Central memory CD8-positive, alpha-beta T cell (primary cell): ENCODE data around the gene NR5A1.

Source experiments
- ATAC-seq: fragments of 150-1000 bp; cut with Tn5 transposase; replicated peaks from 2 replicates; pipeline ENCODE4 v1.10.0; 2022; ENCODE audit warnings: mild to moderate bottlenecking, moderate FRiP score, moderate number of reproducible peaks; ENCODE audit not compliant: poor library complexity, severe bottlenecking; ENCODE audit errors: extremely low read depth
- DNase-seq, 2 donors: peaks; one replicate each; pipeline ENCODE4 v3.0.0; 2021; ENCODE audit warnings: low spot score in 2 of 2
- H3K27ac Mint-ChIP-seq: one replicate; pipeline ENCODE4 v1.8.0; 2022; ENCODE audit warnings: low read depth, mild to moderate bottlenecking, moderate library complexity, mixed read lengths
- H3K27me3 Mint-ChIP-seq: one replicate; pipeline ENCODE4 v1.8.0; 2022; ENCODE audit warnings: mixed read lengths
- H3K36me3 Mint-ChIP-seq: one replicate; pipeline ENCODE4 v1.8.0; 2022; ENCODE audit warnings: mild to moderate bottlenecking, moderate library complexity, mixed read lengths; ENCODE audit not compliant: insufficient read depth
- H3K4me1 Mint-ChIP-seq: one replicate; pipeline ENCODE4 v1.8.0; 2022; ENCODE audit warnings: mixed read lengths
- H3K4me3 Mint-ChIP-seq: one replicate; pipeline ENCODE4 v1.8.0; 2022; ENCODE audit warnings: mild to moderate bottlenecking, moderate library complexity, mixed read lengths
- H3K9me3 Mint-ChIP-seq: one replicate; pipeline ENCODE4 v1.8.0; 2022; ENCODE audit warnings: mixed read lengths

Gene NR5A1

DNA sequence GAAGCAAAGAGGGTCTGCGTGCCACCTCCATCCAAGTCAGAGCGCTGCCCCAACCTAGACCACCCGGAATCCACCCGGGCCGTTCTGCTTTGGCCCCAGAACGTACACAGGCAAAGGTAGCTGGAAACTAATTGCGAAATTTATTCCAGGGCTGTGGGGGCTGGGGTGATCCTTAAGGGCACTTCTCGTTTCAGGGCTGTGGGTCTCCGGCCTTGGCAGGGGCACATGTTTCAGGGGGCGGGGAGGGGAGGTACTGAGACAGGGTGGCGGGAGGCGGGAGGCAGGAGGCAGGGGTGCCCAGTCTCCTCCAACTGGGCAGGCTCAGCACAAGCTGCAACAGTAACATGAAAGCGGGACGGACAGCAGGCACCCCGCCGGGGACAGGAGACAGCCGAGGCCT, 26.1 kb downstream of the NR5A1 start:
- no peak overlapping the region for H3K4me3 Mint-ChIP-seq
- ATAC-seq (no peak), DNase-seq (no peak)
- H3K27ac Mint-ChIP-seq = no peak overlapping the region
- H3K27me3 Mint-ChIP-seq = peaks cover 20% of the 10 kb centered on the region
- H3K4me1 Mint-ChIP-seq = no peaks in the 10 kb centered on the region
- H3K36me3 Mint-ChIP-seq = no peaks in the 10 kb centered on the region
- H3K9me3 Mint-ChIP-seq = no peaks in the 10 kb centered on the region

DNA sequence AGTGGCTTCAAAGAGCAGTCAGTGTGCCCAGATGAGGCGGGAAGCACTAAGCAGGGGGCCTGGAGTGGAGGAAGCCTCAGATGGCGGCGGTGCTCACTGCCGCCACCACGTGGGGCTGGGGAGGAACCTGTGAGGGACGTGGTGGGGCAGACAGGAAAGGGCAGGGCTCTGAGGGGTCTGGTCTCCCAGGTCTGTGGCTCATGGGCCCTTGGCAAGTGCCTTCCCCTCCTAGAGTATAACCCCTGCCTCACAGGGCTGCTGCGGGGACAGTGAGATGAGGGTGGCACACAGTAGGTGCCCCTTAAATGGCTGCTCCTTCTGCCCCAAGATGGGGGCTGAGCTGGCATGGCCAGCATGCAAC, 26.6 kb downstream of the NR5A1 start:
- H3K4me3 Mint-ChIP-seq = no peak overlapping the region
- H3K27ac Mint-ChIP-seq = no peak overlapping the region
- H3K36me3 Mint-ChIP-seq = no peaks in the 10 kb centered on the region
- H3K4me1 Mint-ChIP-seq = no peaks in the 10 kb centered on the region
- no peak for DNase-seq
- peaks cover 22% of the 10 kb centered on the region for H3K27me3 Mint-ChIP-seq
- no peaks in the 10 kb centered on the region for H3K9me3 Mint-ChIP-seq
- no peak for ATAC-seq

DNA sequence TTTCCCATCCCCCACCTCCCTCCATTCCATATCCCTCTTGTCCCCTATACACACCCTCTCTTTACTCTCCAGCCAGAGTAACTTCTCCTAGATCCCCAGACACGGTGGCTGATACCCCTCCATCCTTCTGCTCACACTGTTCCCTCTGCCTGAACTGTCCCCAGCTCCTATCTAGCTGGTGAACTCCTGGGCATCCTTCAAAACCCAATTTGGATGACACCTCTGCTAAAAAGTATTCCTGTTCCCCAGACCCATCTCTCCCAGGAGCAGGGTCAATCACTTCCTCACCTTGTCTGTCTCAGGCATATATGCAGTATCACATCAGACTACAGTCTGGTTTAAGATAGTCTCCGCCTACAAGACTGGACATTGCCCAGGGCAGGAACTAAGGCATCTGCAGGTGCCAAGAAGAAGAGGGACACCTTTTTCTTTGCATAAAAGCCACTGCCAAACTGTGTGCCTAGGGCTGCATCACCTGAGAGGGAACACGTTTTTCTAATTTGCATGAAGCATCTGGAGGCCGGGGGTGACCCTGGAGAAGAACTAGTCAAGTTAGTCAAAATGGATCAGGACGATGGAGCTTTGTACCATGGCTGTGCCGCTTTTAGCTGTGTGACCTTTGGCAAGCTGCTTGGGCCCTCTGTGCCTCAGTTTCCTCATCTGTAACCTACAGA, 27.1 kb downstream of the NR5A1 start:
- Mint-ChIP-seq H3K27ac (no peak overlapping the region), H3K9me3 (no peaks in the 10 kb centered on the region), H3K36me3 (no peaks in the 10 kb centered on the region), H3K4me3 (no peak overlapping the region), H3K27me3 (peaks cover 27% of the 10 kb centered on the region), H3K4me1 (no peaks in the 10 kb centered on the region)
- ATAC-seq (no peak), DNase-seq (no peak)

DNA sequence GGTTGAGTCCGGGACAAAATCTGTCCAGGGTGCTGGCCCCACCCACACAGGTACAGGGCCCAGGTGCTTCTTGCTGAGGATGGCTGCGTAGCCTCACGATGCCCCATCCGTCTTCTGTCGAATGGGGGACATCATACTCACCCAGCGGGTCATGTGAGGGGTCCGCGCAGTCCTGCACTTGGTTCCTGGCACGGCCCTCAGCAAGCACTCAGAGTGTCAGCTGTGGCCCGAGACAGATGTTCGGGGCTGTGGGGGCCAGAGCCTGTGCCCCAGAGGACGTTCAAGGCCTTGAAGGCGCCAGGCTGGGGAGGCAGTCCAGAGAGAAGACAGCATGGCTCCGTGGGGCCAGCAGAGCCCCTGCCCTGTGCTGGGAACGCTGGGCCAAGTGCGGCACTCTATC, 27.8 kb downstream of the NR5A1 start:
- H3K4me1 Mint-ChIP-seq = no peaks in the 10 kb centered on the region
- no peak overlapping the region for H3K27ac Mint-ChIP-seq
- no peak overlapping the region for H3K4me3 Mint-ChIP-seq
- no peaks in the 10 kb centered on the region for H3K9me3 Mint-ChIP-seq
- H3K27me3 Mint-ChIP-seq = peaks cover 34% of the 10 kb centered on the region
- no peaks in the 10 kb centered on the region for H3K36me3 Mint-ChIP-seq
- no peak for ATAC-seq
- DNase-seq = no peak

DNA sequence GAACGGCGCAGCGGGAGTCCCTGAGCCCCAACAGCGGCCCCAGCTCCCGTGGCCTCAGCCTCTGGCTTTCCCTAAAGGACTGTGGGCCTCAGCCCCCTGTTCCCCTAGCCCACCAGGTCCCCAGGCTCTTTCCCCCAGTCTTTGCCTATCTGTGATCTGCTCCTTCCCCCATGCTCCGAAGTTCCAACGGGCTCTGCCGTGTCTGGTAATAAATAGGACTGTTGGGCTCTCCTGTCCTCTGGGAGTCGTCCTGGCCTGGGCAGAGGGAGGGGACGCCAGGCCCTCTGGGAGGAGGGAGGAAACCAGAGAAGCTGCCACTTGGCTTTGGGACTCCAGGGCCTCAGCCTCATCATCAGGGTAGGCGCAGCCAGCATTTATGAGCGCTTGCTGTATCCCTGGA, 28.8 kb downstream of the NR5A1 start:
- H3K36me3 Mint-ChIP-seq = no peaks in the 10 kb centered on the region
- no peaks in the 10 kb centered on the region for H3K9me3 Mint-ChIP-seq
- ATAC-seq (no peak), DNase-seq (no peak)
- H3K27ac Mint-ChIP-seq = no peak overlapping the region
- H3K27me3 Mint-ChIP-seq = peaks cover 44% of the 10 kb centered on the region
- H3K4me1 Mint-ChIP-seq = no peaks in the 10 kb centered on the region
- H3K4me3 Mint-ChIP-seq = no peak overlapping the region

DNA sequence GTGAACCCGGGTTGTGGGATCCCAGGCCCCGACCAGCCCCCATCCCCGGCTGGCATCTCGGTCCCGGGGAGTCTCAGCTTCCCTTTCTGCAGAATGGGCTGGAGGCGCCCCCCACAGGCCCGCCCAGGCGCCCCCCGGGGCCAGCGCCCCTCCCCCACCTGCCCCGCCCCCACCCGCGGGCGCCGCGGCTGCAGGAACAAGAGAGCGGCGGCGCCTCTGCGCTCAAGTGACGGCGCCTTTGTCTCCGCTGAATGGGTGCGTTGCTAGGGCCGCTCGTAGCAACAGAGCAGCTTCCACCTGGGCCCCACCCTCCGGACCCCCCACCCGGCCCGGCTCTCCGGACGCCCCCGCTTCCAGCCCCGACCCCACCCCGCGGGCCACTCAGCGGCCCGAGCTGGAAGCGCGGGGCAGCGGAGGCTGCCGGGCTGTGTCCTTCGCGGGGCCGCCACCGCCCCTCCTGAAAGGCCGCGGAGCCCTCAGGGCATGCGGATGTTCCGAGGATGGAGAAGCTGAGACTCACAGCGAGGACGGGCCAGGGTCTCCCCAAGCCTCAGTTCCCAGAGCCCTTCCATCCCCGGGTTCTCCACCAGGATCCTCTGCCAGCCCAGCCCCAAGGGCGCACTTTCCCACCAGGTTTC, 29.4 kb downstream of the NR5A1 start:
- H3K4me3 Mint-ChIP-seq = no peak overlapping the region
- H3K4me1 Mint-ChIP-seq = no peaks in the 10 kb centered on the region
- no peak for DNase-seq
- no peaks in the 10 kb centered on the region for H3K36me3 Mint-ChIP-seq
- no peaks in the 10 kb centered on the region for H3K9me3 Mint-ChIP-seq
- no peak for ATAC-seq
- no peak overlapping the region for H3K27ac Mint-ChIP-seq
- H3K27me3 Mint-ChIP-seq = peaks cover 50% of the 10 kb centered on the region

DNA sequence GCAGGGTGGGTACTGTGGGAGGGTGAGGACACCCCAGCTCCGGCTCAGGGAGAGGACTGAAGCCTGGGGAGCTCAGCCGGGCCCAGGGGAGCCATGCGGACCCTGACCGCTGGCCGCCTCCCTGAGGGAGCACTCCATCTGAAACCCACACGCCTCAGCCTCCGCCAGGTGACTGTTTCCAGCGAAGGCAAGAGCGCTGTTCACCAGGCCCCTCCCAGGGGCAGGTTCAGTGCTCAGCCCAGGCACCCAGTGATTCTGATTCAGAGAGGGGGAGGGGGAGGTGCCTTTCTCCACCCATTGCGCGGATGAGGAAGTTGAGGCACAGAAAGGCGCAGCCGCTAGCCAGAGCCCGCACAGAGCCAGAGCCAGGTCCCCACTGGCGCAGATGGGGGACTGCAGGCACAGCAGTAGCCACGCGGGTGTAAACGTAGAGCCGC, 30.0 kb downstream of the NR5A1 start:
- ATAC-seq = no peak
- no peak for DNase-seq
- H3K27me3 Mint-ChIP-seq = peaks cover 55% of the 10 kb centered on the region
- no peaks in the 10 kb centered on the region for H3K4me1 Mint-ChIP-seq
- H3K4me3 Mint-ChIP-seq = no peak overlapping the region
- H3K9me3 Mint-ChIP-seq = no peaks in the 10 kb centered on the region
- H3K36me3 Mint-ChIP-seq = no peaks in the 10 kb centered on the region
- no peak overlapping the region for H3K27ac Mint-ChIP-seq

DNA sequence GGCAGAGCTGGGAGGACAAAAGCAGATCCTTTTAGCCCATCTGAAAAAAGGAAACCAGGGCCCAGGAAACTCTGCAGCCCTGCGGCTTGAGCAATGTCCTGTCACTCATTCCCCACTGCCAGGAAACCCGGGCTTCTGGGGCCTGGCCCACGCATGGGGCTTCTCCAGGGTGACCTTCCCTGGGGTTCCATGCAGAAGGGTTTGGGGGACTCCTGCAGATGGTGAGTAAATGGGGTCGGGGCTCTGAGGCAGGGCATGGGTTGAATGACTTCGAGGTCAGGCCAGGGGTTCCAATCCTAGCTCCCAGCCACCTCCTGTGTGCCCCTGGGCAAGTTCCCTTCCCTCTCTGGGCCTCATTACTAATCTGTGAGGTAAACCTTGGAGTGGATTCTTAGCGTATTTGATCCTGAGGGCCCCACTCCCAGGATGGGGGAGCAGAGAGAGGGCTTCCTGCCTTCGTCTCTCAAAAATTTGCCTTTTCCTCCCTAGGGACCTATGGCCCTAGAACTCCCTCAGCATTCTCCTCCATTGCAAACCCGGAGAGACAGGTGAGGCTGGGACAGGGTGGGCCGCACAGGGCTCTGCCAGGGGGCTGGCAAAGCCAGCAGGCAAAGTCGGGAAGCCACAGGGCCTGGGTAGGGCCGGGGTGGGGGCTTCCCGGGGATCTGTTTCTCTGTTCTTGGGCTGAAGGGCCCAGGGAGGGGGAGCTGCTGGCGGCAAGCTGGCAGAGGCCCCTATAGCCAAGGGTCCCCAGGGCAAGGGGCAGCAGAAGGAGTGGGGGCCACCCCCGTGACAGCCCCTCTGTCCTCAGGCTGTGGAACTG, 31.1 kb downstream of the NR5A1 start:
- DNase-seq = no peak
- no peak overlapping the region for H3K27ac Mint-ChIP-seq
- no peaks in the 10 kb centered on the region for H3K36me3 Mint-ChIP-seq
- ATAC-seq = no peak
- H3K4me3 Mint-ChIP-seq = no peak overlapping the region
- H3K27me3 Mint-ChIP-seq = peaks cover 67% of the 10 kb centered on the region
- H3K9me3 Mint-ChIP-seq = no peaks in the 10 kb centered on the region
- no peaks in the 10 kb centered on the region for H3K4me1 Mint-ChIP-seq

DNA sequence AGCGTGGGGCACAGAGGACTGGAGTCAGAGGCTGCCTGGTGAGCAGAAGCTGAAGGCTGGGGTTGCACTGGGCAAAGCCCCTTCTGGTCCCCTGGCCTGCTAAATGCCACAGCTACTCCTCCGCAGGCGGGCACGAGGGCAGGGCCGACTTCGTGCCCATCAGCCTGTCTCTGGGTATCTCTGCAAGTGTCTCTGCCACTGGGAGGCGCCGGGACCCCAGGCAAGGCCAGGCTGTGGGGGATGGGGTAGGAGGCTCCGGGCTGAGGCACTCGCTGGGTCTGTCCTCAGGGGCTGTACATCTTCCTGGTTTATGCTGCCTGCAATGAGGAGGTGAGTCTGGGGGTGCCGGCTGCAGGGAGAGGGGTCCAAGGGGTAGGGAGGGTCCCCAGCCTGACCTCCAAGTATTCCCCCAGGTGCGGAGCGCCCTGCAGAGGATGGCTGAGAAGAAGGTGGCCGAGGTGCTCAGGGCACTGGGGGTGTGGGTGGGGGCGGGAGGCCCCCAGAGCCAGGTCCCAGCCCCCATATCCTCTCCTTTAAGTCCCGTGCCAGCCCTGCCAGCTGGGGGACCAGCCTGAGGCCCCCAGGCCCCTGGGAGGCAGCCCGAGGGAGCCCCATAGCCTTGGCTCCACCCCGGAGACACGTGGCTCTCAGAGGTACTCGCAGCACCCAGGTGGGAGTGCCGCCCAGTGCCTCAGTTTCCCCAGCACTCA, 31.9 kb downstream of the NR5A1 start:
- Mint-ChIP-seq H3K4me1 (no peaks in the 10 kb centered on the region), H3K27ac (no peak overlapping the region), H3K27me3 (peaks cover 65% of the 10 kb centered on the region), H3K4me3 (no peak overlapping the region), H3K36me3 (no peaks in the 10 kb centered on the region), H3K9me3 (no peaks in the 10 kb centered on the region)
- DNase-seq (no peak), ATAC-seq (no peak)

DNA sequence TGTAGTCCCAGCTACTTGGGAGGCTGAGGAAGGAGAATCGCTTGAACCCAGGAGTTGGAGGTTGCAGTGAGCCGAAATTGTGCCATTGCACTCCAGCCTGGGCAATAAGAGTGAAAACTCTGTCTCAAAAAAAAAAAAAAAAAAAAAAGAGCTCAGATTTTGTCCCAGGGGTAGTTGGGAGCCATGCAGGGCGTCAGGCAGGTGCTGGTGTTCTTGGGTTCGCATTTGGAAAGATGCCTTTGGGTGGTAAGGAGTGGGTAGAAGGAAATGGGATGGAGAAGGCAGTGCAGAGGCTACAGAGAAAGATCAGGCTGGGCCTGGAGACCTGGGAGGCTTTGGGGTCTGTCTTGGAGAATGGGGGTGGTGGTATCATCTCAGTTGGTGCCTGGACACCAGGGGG, 33.0 kb downstream of the NR5A1 start:
- no peaks in the 10 kb centered on the region for H3K9me3 Mint-ChIP-seq
- DNase-seq = no peak
- no peak overlapping the region for H3K4me3 Mint-ChIP-seq
- H3K36me3 Mint-ChIP-seq = no peaks in the 10 kb centered on the region
- H3K27me3 Mint-ChIP-seq = peaks cover 58% of the 10 kb centered on the region
- no peaks in the 10 kb centered on the region for H3K4me1 Mint-ChIP-seq
- ATAC-seq = no peak
- H3K27ac Mint-ChIP-seq = no peak overlapping the region

DNA sequence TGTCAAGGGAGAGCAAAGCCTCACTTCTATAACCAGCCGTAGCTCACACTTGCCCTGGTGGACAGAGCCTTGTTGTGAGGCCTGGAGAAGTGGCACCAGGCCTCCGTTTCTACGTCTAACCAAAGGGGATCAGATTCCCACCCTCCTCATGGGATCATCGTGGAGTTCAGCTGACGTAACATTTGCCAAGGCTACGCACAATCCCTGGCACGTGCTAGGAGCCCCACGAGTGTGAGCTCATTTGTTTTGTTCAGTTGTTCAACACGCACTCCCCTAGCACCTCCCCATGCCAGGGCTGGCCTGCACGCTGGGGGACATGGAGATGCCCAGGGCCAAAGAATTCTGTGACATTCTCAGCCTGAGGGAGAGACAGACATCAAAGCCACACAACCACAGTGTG, 33.9 kb downstream of the NR5A1 start:
- ATAC-seq (no peak), DNase-seq (no peak)
- Mint-ChIP-seq H3K9me3 (no peaks in the 10 kb centered on the region), H3K4me1 (no peaks in the 10 kb centered on the region), H3K4me3 (no peak overlapping the region), H3K27me3 (peaks cover 60% of the 10 kb centered on the region), H3K27ac (no peak overlapping the region), H3K36me3 (no peaks in the 10 kb centered on the region)

DNA sequence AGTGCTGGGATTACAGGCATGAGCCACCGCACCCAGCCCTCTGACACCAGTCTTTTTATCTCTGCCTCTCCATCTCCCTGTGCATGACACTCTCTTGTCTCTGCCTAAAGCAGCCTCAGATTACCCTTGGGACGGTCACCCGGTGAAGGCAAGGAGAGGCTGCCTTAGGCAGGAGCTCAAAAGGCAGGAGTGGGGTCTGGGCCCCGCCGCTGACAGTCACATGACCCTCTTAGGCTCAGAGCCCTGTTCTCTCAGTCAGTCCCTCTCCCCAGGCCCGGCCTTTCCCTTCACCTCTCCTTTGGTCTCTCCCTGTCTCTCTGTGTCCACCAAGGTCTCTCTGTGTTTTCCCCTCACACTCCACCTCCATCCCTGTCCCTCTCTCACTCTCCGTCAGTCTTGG, 34.4 kb downstream of the NR5A1 start:
- no peak for DNase-seq
- ATAC-seq = no peak
- H3K36me3 Mint-ChIP-seq = no peaks in the 10 kb centered on the region
- H3K27me3 Mint-ChIP-seq = peaks cover 58% of the 10 kb centered on the region
- H3K4me3 Mint-ChIP-seq = no peak overlapping the region
- no peaks in the 10 kb centered on the region for H3K4me1 Mint-ChIP-seq
- H3K9me3 Mint-ChIP-seq = no peaks in the 10 kb centered on the region
- H3K27ac Mint-ChIP-seq = no peak overlapping the region
